ENCODE measurements around the gene ROCK2. TPM values are rescaled to one million over a fixed set of nuclear protein-coding genes. Genes with fewer than 3 reads are reported as not detected.

Gene ROCK2
- total and polyA plus RNA-seq, 2 donors (not counting 1 experiment from before 2014, with no cell fraction given) = 32.0 to 58.1 TPM

DNA sequence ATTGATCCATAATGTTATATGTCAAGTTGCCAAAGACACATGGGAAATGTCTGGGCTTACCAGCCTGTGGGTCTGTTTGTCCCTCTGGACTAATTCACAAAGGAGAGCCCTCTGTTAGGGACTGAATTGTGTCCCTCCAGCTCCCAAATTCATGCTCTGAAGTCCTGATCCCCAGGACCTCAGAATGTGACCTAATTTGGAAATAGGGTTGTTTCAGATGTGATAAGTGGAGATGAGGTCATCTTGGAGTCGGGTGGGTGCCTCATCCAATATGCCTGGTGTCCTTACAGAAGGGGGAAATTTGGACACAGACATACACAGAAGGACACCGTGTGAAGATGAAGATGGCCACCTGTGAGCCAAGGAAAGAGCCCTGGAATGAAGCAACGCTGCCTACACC lies 41.4 kb upstream of the ROCK2 start:
- Histone ChIP-seq H3K27me3 (ENCODE audit: control insufficient read depth, insufficient read depth, low read length) (no peaks in the 10 kb centered on the region), H3K4me2 (ENCODE audit: extremely low read depth, insufficient read depth, low read length) (no peak overlapping the region), H3K9me3 (ENCODE audit: control insufficient read depth, insufficient read depth, low read depth, low read length) (no peaks in the 10 kb centered on the region), H3K4me3 (replicated peaks in 1 of 4; ENCODE audit: control extremely low read depth in 1 of 4, insufficient read depth in 1 of 4, low read depth in 3 of 4, low read length in 4 of 4) (no peak overlapping the region), H4K20me1 (ENCODE audit: control insufficient read depth, extremely low read depth, insufficient read depth, low read length) (no peaks in the 10 kb centered on the region), H3K36me3 (ENCODE audit: control insufficient read depth, insufficient read depth, low read length) (no peaks in the 10 kb centered on the region), H3K9ac (ENCODE audit: insufficient read depth, low read length) (no peak overlapping the region), H3K79me2 (ENCODE audit: control insufficient read depth, insufficient read depth, low read length) (no peaks in the 10 kb centered on the region), H3K4me1 (ENCODE audit: control insufficient read depth, extremely low read depth, insufficient read depth, low read length) (peaks cover 22% of the 10 kb centered on the region), H2AFZ (ENCODE audit: low read length) (no peak overlapping the region), H3K27ac (ENCODE audit: insufficient read depth, low read length) (no peak overlapping the region)
- no peak for DNase-seq (ENCODE audit: low read depth in 2 of 2)
- TF ChIP-seq CTCF (conservative IDR thresholded peaks at IDR 0.05 in 1 of 2, IDR thresholded peaks at IDR 0.05 in 1 of 2; ENCODE audit: low read depth in 1 of 2, low read length in 2 of 2) (no peak), EZH2 (IDR thresholded peaks at IDR 0.05; ENCODE audit: low read length, missing control alignments) (no peak)

GRCh38 chr2:11385216-11385615 lies 40.8 kb upstream of the ROCK2 start:
- H3K36me3 ChIP-seq (ENCODE audit: control insufficient read depth, insufficient read depth, low read length) = no peaks in the 10 kb centered on the region
- H3K9me3 ChIP-seq (ENCODE audit: control insufficient read depth, insufficient read depth, low read depth, low read length) = no peaks in the 10 kb centered on the region
- H3K4me3 ChIP-seq (replicated peaks in 1 of 4; ENCODE audit: control extremely low read depth in 1 of 4, insufficient read depth in 1 of 4, low read depth in 3 of 4, low read length in 4 of 4) = no peak overlapping the region
- no peaks in the 10 kb centered on the region for H3K27me3 ChIP-seq (ENCODE audit: control insufficient read depth, insufficient read depth, low read length)
- no peak overlapping the region for H3K4me2 ChIP-seq (ENCODE audit: extremely low read depth, insufficient read depth, low read length)
- H4K20me1 ChIP-seq (ENCODE audit: control insufficient read depth, extremely low read depth, insufficient read depth, low read length) = no peaks in the 10 kb centered on the region
- peaks cover 19% of the 10 kb centered on the region for H3K4me1 ChIP-seq (ENCODE audit: control insufficient read depth, extremely low read depth, insufficient read depth, low read length)
- no peak overlapping the region for H3K27ac ChIP-seq (ENCODE audit: insufficient read depth, low read length)
- no peak overlapping the region for H2AFZ ChIP-seq (ENCODE audit: low read length)
- no peak overlapping the region for H3K9ac ChIP-seq (ENCODE audit: insufficient read depth, low read length)
- no peaks in the 10 kb centered on the region for H3K79me2 ChIP-seq (ENCODE audit: control insufficient read depth, insufficient read depth, low read length)
- no peak for DNase-seq (ENCODE audit: low read depth in 2 of 2)
- no peak for TF ChIP-seq EZH2 (IDR thresholded peaks at IDR 0.05; ENCODE audit: low read length, missing control alignments)
- no peak for TF ChIP-seq CTCF (conservative IDR thresholded peaks at IDR 0.05 in 1 of 2, IDR thresholded peaks at IDR 0.05 in 1 of 2; ENCODE audit: low read depth in 1 of 2, low read length in 2 of 2)

GRCh38 chr2:11379558-11379957 lies 35.1 kb upstream of the ROCK2 start:
- Histone ChIP-seq H3K27ac (ENCODE audit: insufficient read depth, low read length) (no peak overlapping the region), H3K79me2 (ENCODE audit: control insufficient read depth, insufficient read depth, low read length) (no peaks in the 10 kb centered on the region), H3K9me3 (ENCODE audit: control insufficient read depth, insufficient read depth, low read depth, low read length) (no peaks in the 10 kb centered on the region), H3K4me1 (ENCODE audit: control insufficient read depth, extremely low read depth, insufficient read depth, low read length) (peaks cover 27% of the 10 kb centered on the region), H4K20me1 (ENCODE audit: control insufficient read depth, extremely low read depth, insufficient read depth, low read length) (no peaks in the 10 kb centered on the region), H3K9ac (ENCODE audit: insufficient read depth, low read length) (no peak overlapping the region), H3K4me2 (ENCODE audit: extremely low read depth, insufficient read depth, low read length) (no peak overlapping the region), H3K4me3 (replicated peaks in 1 of 4; ENCODE audit: control extremely low read depth in 1 of 4, insufficient read depth in 1 of 4, low read depth in 3 of 4, low read length in 4 of 4) (no peak overlapping the region), H2AFZ (ENCODE audit: low read length) (no peak overlapping the region), H3K36me3 (ENCODE audit: control insufficient read depth, insufficient read depth, low read length) (no peaks in the 10 kb centered on the region), H3K27me3 (ENCODE audit: control insufficient read depth, insufficient read depth, low read length) (no peaks in the 10 kb centered on the region)
- DNase-seq (ENCODE audit: low read depth in 2 of 2) = peak in 1 of 2 donors; percentile 64
- TF ChIP-seq CTCF (conservative IDR thresholded peaks at IDR 0.05 in 1 of 2, IDR thresholded peaks at IDR 0.05 in 1 of 2; ENCODE audit: low read depth in 1 of 2, low read length in 2 of 2) (no peak), EZH2 (IDR thresholded peaks at IDR 0.05; ENCODE audit: low read length, missing control alignments) (no peak)
